Measurements from ENCODE around the gene FRAT2. TPM values are rescaled to one million over a fixed set of nuclear protein-coding genes. Genes with fewer than 3 reads are reported as not detected.
A peak's percentile ranks its signal among the peaks of the same experiment; 100 is the strongest.

FRAT2 gene
- total and polyA plus RNA-seq, 8 donors: 4.3 to 15.0 (median 9.8) TPM

- no peak for TF ChIP-seq CTCF (IDR thresholded peaks at IDR 0.05)
- Histone ChIP-seq H3K4me1 (no peaks in the 10 kb centered on the region), H3K36me3 (peaks cover 0 to 29% (median 13%) of the 10 kb centered on the region in 3 donors), H3K27ac (no peak overlapping the region), H3K27me3 (no peaks in the 10 kb centered on the region), H3K9me3 (no peaks in the 10 kb centered on the region), H3K4me3 (no peak overlapping the region)
- intact Hi-C loops (cut with DNase I): loop anchor here in 1 of 3 donors (10.0 kb wide), 1 partner anchor 286 kb away; no protein-coding TSS in a partner anchor
- 91 to 97% methylated on average over 11 of the region's 11 CpGs for WGBS, 2 donors
- FAIRE-seq (no peak), DNase-seq (peak in 1 of 6 donors; percentile 10), ATAC-seq (no peak)
These were observed 26.4 kb upstream of the FRAT2 start for GRCh38 chr10:97360705-97361536.

GRCh38 chr10:97358781-97359180, 24.3 kb upstream of the FRAT2 start:
- no peak for TF ChIP-seq CTCF (IDR thresholded peaks at IDR 0.05)
- Histone ChIP-seq H3K9me3 (no peaks in the 10 kb centered on the region), H3K36me3 (peaks cover 0 to 28% (median 13%) of the 10 kb centered on the region in 3 donors), H3K4me1 (no peaks in the 10 kb centered on the region), H3K27ac (no peak overlapping the region), H3K27me3 (no peaks in the 10 kb centered on the region), H3K4me3 (no peak overlapping the region)
- FAIRE-seq: no peak
- DNase-seq: peak in 1 of 6 donors; percentile 32
- no peak for ATAC-seq
- WGBS, 2 donors: 73 to 74% methylated on average over 3 of the region's 3 CpGs
- intact Hi-C loops (cut with DNase I): no loop called here

GRCh38 chr10:97358349-97358748, 23.8 kb upstream of the FRAT2 start:
- ATAC-seq (no peak), FAIRE-seq (no peak), DNase-seq (peak in 1 of 6 donors; percentile 25)
- 92% methylated on average over 4 of the region's 4 CpGs for WGBS, 2 donors
- no peaks in the 10 kb centered on the region for H3K4me1 ChIP-seq
- no peaks in the 10 kb centered on the region for H3K27me3 ChIP-seq
- TF ChIP-seq CTCF (IDR thresholded peaks at IDR 0.05): no peak
- intact Hi-C loops (cut with DNase I): no loop called here
- H3K36me3 ChIP-seq: peaks cover 0 to 28% (median 13%) of the 10 kb centered on the region in 3 donors
- no peaks in the 10 kb centered on the region for H3K9me3 ChIP-seq
- no peak overlapping the region for H3K4me3 ChIP-seq
- H3K27ac ChIP-seq: no peak overlapping the region

GRCh38 chr10:97356918-97357317, 22.4 kb upstream of the FRAT2 start:
- Histone ChIP-seq H3K27ac (no peak overlapping the region), H3K27me3 (no peaks in the 10 kb centered on the region), H3K4me3 (no peak overlapping the region), H3K9me3 (no peaks in the 10 kb centered on the region), H3K4me1 (no peaks in the 10 kb centered on the region), H3K36me3 (peaks cover 0 to 28% (median 13%) of the 10 kb centered on the region in 3 donors)
- FAIRE-seq: no peak
- no peak for ATAC-seq
- DNase-seq: no peak
- TF ChIP-seq CTCF (IDR thresholded peaks at IDR 0.05): no peak
- 74 to 89% methylated on average over 7 of the region's 7 CpGs for WGBS, 2 donors
- intact Hi-C loops (cut with DNase I): no loop called here
